GM10266 (cell line): ENCODE measurements around the gene ADCY5.

Experiments
- DNase-seq: peaks from one replicate; pipeline ENCODE4 v3.0.0; 2012; ENCODE audit errors: extremely low spot score
- CTCF ChIP-seq: IDR thresholded peaks from 2 replicates; pipeline ENCODE4 v1.5.1; 2012; ENCODE audit warnings: mild to moderate bottlenecking, low read depth; ENCODE audit not compliant: control insufficient read depth, insufficient read depth; ENCODE audit errors: missing control alignments

Gene ADCY5

GRCh38 chr3:123365450-123366143 lies 83.3 kb downstream of the ADCY5 start:
- DNase-seq: no peak
- TF ChIP-seq CTCF: peak; percentile 17

GRCh38 chr3:123361071-123361470 lies 87.8 kb downstream of the ADCY5 start:
- no peak for TF ChIP-seq CTCF
- no peak for DNase-seq

- no peak for DNase-seq
- no peak for TF ChIP-seq CTCF
Observed at GRCh38 chr3:123357275-123357674, 91.6 kb downstream of the ADCY5 start.

GRCh38 chr3:123353850-123354233 lies 95.0 kb downstream of the ADCY5 start:
- DNase-seq: no peak
- no peak for TF ChIP-seq CTCF

GRCh38 chr3:123353227-123353849 lies 95.6 kb downstream of the ADCY5 start:
- DNase-seq: no peak
- no peak for TF ChIP-seq CTCF

- no peak for DNase-seq
- TF ChIP-seq CTCF: no peak
Observed at GRCh38 chr3:123352134-123352554, 96.7 kb downstream of the ADCY5 start.

GRCh38 chr3:123351501-123351900 lies 97.4 kb downstream of the ADCY5 start:
- DNase-seq: no peak
- TF ChIP-seq CTCF: no peak
